ENCODE measurements around the gene RGS7.
"Not testable (repeated sequence)": the region's sequence is repeated elsewhere in the genome, so short reads cannot be mapped to it uniquely, and the experiment has no call there.

The RGS7 gene

GRCh38 chr1:241299347-241299746 is 57.7 kb downstream of the RGS7 start:
- TF ChIP-seq CTCF (IDR thresholded peaks at IDR 0.05; ENCODE audit: low read depth, low read length), result no peak
- Histone ChIP-seq H3K9me3 (no peaks in the 10 kb centered on the region), H3K27me3 (no peaks in the 10 kb centered on the region), H3K36me3 (no peaks in the 10 kb centered on the region), H3K4me3 (ENCODE audit: low read depth, low read length) (no peak overlapping the region), H3K4me1 (no peaks in the 10 kb centered on the region)
- DNase-seq, result no peak

- no peak for DNase-seq
- Histone ChIP-seq H3K9me3 (no peaks in the 10 kb centered on the region), H3K36me3 (no peaks in the 10 kb centered on the region), H3K4me1 (no peaks in the 10 kb centered on the region), H3K4me3 (ENCODE audit: low read depth, low read length) (no peak overlapping the region), H3K27me3 (no peaks in the 10 kb centered on the region)
- no peak for TF ChIP-seq CTCF (IDR thresholded peaks at IDR 0.05; ENCODE audit: low read depth, low read length)
Measured at GRCh38 chr1:241292973-241293372, 64.0 kb downstream of the RGS7 start.

- H3K27me3 ChIP-seq; H3K4me3 ChIP-seq (ENCODE audit: low read depth, low read length); H3K9me3 ChIP-seq; DNase-seq; H3K4me1 ChIP-seq; H3K36me3 ChIP-seq: not testable (repeated sequence)
Measured at GRCh38 chr1:241291548-241291947, 65.5 kb downstream of the RGS7 start.

GRCh38 chr1:241286486-241286885 is 70.5 kb downstream of the RGS7 start:
- DNase-seq, result no peak
- no peak for TF ChIP-seq CTCF (IDR thresholded peaks at IDR 0.05; ENCODE audit: low read depth, low read length)
- H3K27me3 ChIP-seq, result no peaks in the 10 kb centered on the region

GRCh38 chr1:241276391-241276790 is 80.6 kb downstream of the RGS7 start:
- no peak for DNase-seq

More at GRCh38 chr1:241286486-241286885, 70.5 kb downstream of the RGS7 start:
- Histone ChIP-seq H3K9me3 (no peaks in the 10 kb centered on the region), H3K36me3 (no peaks in the 10 kb centered on the region), H3K4me3 (ENCODE audit: low read depth, low read length) (no peak overlapping the region), H3K4me1 (no peaks in the 10 kb centered on the region)

DNA sequence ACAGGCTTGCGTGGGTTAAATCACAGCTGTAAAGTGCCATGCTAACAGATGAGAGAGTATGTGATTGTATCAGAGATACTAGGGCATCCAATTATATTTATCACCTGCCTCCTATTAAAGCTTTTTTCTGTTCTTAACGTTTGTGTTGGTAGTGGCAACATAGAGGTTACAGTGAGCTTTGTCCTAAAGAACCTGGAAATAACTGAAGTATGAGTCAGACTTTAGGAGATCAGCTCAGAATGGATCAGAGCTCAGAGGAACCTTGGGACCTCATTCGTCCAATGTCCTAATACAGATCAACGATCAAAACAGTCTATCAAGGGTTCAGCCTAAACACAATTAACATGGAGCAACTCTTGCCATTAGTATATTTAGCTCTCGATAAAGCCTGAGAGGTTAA is 81.0 kb downstream of the RGS7 start:
- Histone ChIP-seq H3K27me3 (no peaks in the 10 kb centered on the region), H3K9me3 (no peaks in the 10 kb centered on the region; the same call in 1 of the 2 replicates), H3K4me3 (ENCODE audit: low read depth, low read length) (no peak overlapping the region), H3K36me3 (no peaks in the 10 kb centered on the region), H3K4me1 (no peaks in the 10 kb centered on the region)
- TF ChIP-seq CTCF (IDR thresholded peaks at IDR 0.05; ENCODE audit: low read depth, low read length), result no peak
- DNase-seq, result no peak

More at GRCh38 chr1:241276391-241276790, 80.6 kb downstream of the RGS7 start:
- no peaks in the 10 kb centered on the region; the same call in 1 of the 2 replicates for H3K9me3 ChIP-seq
- H3K36me3 ChIP-seq, result no peaks in the 10 kb centered on the region
- no peaks in the 10 kb centered on the region for H3K4me1 ChIP-seq
- TF ChIP-seq CTCF (IDR thresholded peaks at IDR 0.05; ENCODE audit: low read depth, low read length), result no peak
- no peaks in the 10 kb centered on the region for H3K27me3 ChIP-seq
- H3K4me3 ChIP-seq (ENCODE audit: low read depth, low read length), result no peak overlapping the region

GRCh38 chr1:241275226-241275625 is 81.8 kb downstream of the RGS7 start:
- no peaks in the 10 kb centered on the region; the same call in 1 of the 2 replicates for H3K9me3 ChIP-seq
- DNase-seq, result no peak
- TF ChIP-seq CTCF (IDR thresholded peaks at IDR 0.05; ENCODE audit: low read depth, low read length), result no peak
- H3K4me1 ChIP-seq, result no peaks in the 10 kb centered on the region
- no peaks in the 10 kb centered on the region for H3K36me3 ChIP-seq
- H3K27me3 ChIP-seq, result no peaks in the 10 kb centered on the region
- no peak overlapping the region for H3K4me3 ChIP-seq (ENCODE audit: low read depth, low read length)
